Activated CD8-positive, alpha-beta memory T cell treated with anti-CD3 and anti-CD28 coated beads, Interleukin-2, amount 50 U/mL, for 24 hours (primary cell): ENCODE measurements around the gene PICK1.
"Not testable (repeated sequence)": the region's sequence is repeated elsewhere in the genome, so short reads cannot be mapped to it uniquely, and the experiment has no call there.

Experiments used
- DNase-seq: peaks from one replicate; pipeline ENCODE4 v3.0.0-alpha.2; 2020; ENCODE audit errors: extremely low read depth

The PICK1 gene

GRCh38 chr22:38030311-38031133 is 26.7 kb upstream of the PICK1 start:
- no peak for DNase-seq

DNA sequence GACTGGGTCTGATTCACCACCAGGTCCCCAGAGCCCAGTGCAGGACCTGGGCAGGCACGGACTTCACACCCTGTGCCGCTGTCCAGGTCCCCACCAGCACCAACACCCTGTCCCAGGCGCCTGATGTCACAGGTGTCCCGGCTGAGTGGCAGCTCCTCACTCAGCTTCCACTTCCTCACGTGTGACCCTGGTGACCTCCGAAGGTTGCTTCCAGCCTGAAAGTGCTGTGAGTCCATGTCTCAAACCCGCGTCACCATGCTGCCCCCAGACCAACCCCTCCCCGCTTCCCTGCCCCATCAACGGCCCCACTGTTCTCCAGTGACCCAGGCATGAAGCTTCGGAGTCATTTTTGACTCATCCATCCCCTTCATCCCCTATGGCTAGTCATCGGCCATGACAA is 25.7 kb upstream of the PICK1 start:
- no peak for DNase-seq

DNA sequence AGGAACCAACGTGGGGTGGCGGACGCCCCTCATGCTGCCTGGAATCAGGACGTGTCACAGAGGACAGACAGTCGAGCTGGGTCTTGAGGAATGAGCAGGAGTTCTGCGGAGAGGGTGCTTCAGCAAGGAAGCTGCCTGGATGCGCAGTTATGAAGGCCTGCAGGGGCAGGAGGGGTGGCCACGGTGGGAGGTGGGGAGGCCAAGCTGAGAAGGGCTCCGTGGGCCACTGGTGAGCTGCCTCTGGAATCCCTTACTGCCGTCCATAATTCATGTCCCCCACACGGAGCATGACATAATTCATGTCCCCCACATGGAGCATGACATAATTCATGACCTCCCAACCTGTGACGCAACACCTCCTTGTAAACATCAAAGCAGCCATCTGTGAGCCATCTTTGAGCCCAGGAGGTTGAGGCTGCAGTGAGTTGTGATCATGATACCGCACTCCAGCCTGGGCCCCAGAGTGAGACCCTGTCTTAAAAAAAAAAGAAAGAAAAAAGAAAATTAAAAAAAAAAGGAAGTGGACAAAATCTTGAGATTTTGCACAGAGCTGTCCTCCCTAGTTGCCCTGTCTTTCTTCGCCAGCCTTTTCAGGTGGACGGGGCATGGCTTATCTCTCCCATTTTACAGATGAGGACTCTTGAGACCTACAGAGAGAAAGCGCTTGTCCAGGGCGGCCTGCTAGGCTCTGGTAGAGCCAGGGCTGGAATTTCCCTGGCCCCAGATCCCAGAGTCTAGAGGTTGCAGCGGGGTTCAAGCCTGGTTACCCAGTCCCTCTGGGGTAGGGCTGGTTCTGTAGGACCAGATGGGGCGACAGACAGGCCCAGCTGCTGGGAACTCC is 24.3 kb upstream of the PICK1 start:
- no peak for DNase-seq

DNA sequence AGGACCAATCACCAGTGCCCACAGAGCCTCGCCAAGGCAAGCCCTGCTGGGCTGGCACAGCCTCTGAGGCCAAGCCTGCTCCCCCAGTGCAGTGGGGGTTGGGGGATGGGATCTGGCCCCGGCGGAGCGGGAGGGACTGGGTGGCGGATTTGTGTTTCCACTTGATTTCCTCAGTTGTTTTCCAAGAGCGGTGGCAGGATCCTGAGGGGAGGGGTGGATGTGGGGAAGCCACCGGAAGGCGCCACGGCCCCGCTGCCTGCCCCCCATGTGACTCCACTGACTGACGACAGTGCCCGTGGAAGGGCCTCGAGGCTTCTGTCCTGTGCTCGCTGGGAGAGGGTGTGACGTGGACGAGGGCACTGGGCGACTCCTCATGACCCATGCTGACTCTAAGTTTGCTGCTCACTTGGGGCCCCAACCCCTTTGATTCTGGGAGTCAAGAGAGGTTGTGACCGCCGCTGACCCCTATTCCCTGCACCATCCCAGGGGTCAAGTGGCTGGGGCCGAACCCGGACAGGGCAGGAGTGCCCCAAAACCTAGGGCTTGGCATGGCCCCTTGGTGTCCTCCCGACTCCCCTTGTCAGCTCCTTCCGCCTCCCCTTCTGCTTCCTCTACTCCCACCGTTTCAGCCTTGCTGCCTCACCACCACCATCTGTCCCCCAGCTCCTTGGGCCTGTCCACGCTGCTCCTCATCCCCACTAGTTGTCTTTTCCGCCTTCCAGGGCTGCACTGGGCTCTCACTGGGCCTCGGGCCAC is 23.5 kb upstream of the PICK1 start:
- DNase-seq, result no peak

GRCh38 chr22:38034278-38034882 is 22.8 kb upstream of the PICK1 start:
- no peak for DNase-seq

- DNase-seq, result no peak
Measured at GRCh38 chr22:38034884-38035529, 22.2 kb upstream of the PICK1 start.

DNA sequence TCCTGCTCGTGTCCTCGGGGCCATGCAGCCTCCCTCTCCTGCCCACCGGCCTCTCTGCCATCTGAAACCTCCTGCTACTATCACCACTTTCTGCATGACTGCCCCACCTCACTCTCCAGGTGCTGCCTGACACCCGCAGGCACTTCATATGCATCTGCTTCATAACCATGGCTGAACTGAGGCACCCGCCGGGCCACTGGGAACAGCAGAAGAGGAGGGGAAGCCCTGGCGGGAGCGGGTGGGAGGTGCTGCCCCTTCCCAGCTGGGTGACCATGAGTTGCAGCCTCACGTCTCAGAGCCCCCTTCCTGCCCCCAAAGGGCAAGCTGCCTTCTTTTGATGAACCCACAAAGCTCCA is 21.7 kb upstream of the PICK1 start:
- DNase-seq, result no peak

- no peak for DNase-seq
Measured at GRCh38 chr22:38036392-38037062, 20.7 kb upstream of the PICK1 start.

DNA sequence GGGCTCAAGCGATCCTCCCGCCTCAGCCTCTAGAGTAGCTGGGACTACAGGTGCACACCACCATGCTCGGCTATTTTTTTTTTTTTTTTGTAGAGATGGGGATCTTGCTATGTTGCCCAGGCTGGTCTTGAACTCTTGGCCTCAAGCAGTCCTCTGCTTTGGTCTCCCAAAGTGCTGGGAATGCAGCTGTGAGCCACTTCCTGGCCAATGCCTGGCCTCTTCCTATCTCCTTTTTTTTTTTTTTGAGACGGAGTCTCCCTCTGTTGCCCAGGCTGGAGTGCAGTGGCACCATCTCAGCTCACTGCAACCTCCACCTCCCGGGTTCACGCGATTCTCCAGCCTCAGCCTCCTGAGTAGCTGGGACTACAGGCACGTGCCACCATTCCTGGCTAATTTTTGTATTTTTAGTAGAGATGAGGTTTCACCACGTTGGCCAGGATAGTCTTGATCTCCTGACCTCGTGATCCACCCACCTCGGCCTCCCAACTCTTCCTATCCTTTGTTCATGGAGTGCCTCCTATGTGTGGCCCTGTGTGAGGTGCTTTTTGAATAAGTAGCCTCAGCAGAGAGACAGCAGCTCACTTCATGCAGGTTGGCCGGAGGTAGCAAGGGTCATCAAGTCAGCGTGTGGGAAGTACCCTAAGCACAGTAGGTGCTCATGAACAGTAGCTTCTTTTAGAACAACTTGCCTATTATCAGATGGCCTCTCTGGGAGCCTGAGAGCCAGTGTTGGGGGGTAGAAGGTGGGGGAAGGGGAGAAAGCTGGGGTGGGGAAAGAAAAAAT is 19.6 kb upstream of the PICK1 start:
- DNase-seq, result not testable (repeated sequence)

- DNase-seq, result no peak
Measured at GRCh38 chr22:38038426-38038825, 18.8 kb upstream of the PICK1 start.

GRCh38 chr22:38038890-38039812 is 18.1 kb upstream of the PICK1 start:
- no peak for DNase-seq

DNA sequence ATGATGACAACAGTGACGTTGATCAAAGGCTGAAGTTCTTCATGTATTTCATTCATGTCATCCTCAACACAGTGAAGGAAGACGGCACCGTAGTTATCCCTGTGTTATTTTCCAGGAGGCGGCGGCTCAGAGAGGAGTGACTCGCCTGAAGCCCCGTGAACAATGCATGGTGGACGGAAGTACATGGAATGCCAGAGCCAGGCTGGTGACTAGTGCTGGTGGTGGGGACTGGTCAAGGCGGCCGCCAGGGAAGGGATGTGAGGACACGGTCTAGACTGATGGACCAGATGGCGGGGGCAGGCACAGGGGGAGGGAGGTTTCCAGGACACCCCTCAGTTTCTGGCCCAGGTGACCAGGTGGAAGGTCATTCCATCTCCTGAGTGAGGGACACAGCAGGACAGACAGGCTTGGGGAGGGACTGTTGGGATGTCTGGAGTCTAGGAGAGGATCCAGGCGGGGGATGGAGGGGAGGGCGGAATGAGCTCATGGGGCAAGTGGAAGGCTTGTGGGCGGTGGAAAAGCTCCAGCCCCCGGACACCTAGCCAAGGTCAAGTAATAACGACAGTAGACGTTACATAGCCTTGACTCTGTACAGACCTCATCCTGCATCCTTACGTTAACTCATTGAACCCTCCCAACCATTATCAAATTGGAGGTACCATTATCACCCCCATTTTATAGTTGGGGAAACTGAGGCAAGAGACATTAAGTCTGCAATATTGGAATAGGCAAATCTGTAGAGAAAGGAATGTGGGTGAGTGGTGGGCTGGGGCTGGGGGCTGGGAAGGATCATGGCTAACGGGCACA is 16.0 kb upstream of the PICK1 start:
- no peak for DNase-seq

DNA sequence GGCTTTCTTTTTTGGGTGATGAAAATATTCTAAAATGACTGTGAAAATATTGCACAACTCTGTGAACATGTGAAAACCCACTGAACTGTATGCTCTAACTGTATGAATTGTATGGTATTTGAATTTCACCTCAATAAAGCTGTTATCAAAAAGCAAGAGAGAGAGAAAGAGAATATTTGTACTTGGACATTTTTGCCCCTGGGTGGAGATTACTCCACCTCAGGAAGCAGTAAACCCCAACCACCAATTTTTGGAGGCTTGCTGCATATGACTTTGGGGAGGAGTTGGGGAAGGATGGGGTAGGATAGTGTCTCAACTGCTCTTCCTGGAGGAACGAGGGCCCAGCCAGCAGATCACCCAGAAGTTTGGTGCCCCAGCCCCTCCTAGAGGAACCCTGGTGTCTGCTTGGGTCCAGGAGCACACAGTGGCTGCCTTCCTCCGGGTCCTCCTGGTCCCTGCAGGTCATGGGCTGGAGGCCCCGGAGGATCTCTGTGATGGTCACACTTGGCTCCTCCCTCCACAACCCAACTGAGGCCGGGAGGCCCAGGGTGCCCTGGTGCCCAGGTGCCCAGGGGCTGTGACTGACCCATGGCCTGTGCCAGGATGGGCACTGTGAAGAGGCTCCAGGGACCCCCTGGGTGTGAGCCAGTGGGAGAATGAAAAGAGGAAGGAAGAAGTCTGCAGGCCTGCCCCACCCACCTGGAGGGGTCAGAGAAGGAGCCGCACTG is 15.3 kb upstream of the PICK1 start:
- no peak for DNase-seq

DNA sequence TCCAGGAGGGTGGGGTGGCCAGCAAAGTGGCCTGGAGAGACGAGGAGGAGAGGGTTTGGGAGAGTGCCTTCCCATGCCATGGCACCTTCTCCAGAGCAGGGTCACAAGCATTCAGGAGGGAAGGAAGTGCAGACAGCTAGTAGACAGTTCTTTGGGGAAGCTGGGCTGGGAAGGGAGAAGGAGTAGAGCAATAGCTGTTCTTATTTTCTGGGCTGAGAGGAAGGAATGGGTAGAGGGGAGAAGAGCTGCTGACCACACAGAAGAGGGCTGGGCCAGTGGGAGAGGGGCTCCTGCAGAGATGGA is 14.8 kb upstream of the PICK1 start:
- no peak for DNase-seq

GRCh38 chr22:38043151-38044039 is 13.8 kb upstream of the PICK1 start:
- no peak for DNase-seq

DNA sequence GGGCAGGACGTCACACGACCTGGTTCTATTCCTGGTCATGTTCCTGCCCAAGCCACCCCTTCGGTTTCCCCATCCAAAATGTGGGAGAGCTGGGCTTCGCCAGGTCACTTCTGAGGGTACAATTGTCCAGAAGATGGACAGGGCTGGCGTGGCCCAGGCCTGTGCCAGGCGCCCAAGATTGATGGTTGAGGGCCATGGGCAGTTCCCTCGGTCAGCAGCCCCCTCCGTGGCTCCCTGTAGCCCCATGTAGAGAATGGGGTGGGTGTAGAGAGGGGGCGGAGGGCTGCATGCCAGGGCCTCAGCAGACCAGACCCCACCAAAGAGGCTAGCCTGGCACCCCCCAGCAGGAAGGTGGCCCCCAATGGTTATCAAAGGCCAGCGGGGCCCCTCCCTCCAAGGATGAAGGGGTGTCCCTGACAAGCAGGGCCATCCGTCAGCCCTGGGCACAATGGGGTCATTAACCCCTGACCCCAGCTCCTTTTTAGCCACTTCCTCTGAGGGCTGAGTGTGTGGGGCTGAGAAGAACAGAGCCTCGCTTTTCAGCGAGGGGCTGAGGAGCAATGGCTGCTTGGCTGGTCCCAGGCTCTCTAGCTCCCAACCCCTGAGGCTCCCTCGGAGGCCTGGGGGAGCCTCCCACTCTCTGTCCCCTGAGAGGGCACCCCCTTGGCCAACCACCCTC is 11.0 kb upstream of the PICK1 start:
- no peak for DNase-seq
